ENCODE measurements around the gene ST8SIA2.

Gene ST8SIA2, protein sequence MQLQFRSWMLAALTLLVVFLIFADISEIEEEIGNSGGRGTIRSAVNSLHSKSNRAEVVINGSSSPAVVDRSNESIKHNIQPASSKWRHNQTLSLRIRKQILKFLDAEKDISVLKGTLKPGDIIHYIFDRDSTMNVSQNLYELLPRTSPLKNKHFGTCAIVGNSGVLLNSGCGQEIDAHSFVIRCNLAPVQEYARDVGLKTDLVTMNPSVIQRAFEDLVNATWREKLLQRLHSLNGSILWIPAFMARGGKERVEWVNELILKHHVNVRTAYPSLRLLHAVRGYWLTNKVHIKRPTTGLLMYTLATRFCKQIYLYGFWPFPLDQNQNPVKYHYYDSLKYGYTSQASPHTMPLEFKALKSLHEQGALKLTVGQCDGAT

DNA sequence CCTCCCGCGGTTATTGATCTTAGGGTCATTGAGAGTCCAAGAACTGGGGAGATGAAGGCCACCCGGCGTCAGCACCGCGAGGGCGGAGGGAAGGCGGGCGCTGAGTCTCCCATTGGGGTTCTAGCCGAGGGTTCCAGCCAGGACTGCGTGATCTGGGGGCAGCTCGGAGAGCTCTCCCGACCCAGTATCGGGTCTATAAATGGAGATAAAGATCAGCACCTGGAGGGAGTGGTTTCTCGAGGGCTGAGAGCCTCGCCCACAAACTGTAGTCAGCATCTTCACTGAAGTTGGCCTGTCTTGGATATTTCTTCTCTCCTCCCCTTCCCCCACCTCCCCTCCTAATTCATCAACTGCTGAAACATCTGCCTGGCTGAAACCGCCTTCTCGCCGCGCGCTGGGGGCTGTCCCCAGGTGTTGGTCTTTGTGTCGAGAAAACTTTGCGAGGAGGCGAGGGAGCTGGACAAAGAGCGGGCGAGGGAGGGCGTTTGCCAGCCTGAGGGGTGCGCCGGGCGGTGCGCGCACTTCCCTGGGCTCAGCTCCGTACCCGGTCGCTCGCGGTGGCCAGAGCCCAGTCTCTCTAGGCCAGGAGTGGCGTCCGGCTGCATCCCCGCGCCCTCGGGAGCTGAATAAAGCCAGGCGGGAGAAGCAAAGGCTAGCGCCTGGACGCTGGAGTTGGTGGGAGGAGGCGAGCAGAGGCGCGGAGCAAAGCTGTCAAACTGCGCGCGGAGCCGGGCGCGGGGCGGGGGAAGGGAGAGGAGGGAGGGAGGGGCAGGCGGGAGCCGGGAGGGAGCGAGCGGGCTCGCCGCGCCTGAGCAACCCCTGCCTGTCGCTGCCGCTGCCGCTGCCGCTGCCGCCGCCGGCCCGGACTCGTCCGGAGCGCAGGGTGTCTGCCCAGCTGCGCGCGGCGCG, at the start of gene ST8SIA2:
TSS of gene ST8SIA2 (plus strand) at position 811 of the 909 bp plus-strand sequence. CDS start 184 bp downstream, outside the sequence.
- no peak for DNase-seq (ENCODE audit: low read depth in 2 of 2)

DNA sequence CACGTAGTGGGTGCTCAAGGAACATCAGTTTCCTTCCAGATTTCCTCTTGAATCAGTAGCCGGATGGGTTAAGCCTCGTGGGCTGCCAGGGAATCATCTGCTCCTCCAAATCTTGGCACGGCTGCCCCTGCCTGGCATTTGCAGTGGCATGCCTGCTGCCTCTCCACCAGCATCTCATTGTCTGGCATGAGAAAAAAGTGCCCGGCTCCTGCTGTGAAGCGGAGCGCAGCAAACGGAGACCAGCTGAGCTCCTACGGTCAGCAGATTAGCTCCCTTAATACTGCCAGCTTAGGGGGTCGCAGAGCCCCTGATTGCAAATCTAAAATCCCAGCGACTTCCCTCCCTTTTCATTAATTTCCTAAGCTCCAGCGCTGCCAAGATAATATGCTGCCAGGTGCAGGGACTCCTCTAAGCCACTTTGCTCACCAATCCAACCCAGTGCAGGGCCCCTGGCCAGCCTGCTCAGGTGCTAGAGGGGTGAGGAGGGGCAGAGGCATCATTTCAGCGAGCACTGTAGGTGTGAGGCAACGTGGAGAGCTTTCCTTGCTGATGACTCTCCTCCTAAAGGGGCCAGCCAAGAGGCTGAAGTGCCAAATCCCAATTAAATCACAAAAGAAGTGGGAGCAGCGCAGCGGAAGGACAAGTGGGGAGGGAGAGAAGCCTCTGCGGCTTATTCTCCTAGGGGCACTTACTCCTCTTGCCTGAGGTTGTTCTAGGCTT, 49.6 kb upstream of the ST8SIA2 start:
- no peak for DNase-seq (ENCODE audit: low read depth in 2 of 2)

DNA sequence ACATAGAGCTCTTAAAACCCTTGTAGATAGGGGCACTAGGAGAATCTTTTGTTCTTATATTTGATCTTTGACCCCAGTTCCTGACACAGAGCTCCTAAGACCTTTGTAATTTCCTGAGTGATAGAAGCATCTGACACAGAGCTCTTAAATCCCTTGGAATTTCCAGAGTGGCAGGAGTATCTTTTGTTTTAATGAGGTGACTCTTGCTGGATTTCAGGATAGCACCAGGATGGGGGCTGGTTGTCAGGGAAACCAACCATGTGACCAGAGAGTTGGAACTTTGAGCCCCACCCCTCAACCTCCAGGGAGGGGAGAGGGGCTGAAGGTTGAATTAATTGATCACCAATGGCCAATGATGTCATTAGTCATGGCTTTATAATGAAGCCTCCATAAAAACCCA, 47.6 kb upstream of the ST8SIA2 start:
- DNase-seq (ENCODE audit: low read depth in 2 of 2) = no peak

DNA sequence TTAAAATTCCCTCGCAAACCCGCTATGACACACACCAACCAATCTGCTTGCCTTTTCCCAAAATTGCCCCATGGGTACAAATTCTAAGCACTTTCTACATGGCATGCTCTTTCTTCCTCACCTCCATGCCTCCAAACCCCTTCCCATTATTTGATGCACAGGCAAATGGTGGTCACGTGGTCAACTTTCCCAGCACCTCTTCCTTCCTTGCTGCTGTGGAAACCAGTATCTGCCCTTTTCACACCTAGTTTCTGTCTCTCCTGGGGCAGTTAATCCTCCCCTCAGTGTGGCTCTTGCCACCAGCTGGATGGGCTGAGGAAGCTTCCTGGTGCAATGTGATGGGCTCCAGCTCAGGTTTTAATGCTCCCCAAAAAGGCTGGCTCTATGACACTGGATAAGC, 38.4 kb upstream of the ST8SIA2 start:
- no peak for DNase-seq (ENCODE audit: low read depth in 2 of 2)

DNA sequence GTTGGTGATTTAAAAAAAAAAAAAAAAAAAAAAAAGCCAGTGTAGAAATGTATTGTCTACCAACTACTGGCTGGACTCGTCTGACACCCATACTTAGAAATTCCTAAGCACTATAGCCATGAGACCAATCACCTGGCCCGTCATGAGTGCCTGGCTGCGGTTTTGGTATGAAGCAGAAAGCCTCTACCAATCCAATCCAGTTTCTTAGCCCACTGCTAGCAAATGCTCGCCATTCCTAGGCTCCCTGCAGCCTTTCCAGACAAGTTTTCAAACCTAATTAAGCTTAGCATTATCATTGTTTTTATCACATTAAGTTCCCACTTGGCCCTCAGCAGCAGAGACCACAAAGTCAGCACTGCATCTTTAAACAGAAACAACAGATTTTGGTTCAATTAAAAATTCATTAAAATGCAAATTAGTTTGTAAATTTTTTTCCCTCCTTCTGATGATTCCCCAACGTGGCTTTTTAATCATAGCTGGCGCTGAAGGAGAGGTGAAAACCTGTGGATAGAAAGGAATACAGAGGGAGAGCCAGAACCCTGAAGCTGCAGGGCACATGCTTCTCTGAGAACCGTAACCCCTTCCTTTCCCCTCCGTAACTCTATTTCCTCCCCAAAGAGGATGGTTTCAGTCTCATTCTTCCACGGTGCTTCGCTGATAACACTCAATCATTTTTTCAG, 32.2 kb upstream of the ST8SIA2 start:
- DNase-seq (ENCODE audit: low read depth in 2 of 2) = no peak

DNA sequence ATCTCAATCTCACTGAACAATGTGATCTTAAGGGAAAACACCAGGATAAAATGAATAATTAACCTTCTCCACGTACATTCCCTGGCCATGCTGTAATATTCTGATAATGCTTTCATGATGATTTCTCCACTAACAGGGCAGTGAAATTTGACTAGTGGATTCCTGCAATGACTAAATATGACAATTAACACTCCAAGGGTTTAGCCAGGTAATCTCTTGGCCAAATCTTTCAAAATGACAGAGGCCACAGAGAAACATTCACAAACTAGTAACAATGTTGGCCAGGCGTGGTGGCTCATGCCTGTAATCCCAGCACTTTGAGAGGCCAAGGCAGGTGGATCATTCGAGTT, 31.7 kb upstream of the ST8SIA2 start:
- no peak for DNase-seq (ENCODE audit: low read depth in 2 of 2)

DNA sequence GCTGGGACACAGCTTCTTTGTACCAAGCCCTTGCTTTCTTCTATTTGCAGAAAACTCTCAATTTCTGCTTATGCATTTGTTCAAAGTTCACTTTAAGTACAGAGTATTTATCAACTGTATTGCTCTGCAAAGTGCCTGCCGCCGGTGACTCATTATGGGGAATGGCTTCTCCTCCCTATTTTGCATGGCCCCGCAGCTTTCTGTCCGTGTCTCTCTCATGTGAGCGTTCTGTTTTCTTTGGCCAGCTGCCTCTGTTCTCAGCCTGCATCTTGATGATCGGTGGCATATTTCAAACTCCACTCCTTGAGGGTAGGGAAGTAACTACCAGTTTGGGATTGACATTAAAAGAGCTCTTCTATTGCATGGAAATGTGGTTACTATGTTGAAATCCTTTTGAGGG, 28.6 kb upstream of the ST8SIA2 start:
- no peak for DNase-seq (ENCODE audit: low read depth in 2 of 2)

DNA sequence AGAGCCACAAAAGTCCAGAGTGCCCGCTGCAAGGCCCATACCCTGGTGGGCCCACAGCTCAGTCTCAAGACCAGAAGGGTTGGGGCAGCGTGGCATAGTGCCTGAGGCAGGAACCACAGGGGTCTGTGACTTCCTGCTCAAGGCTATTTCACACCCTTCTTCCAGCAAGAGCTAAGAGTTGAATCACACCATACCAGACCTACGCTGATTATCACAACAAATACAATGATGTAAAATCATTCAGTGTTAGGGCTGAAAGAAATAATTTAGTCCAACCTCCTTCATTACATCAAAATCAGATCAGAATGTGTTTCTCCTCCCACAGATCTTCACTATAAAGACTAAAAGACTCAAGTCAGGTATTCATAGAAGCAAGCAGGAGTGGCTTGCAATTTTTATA, 27.8 kb upstream of the ST8SIA2 start:
- no peak for DNase-seq (ENCODE audit: low read depth in 2 of 2)

DNA sequence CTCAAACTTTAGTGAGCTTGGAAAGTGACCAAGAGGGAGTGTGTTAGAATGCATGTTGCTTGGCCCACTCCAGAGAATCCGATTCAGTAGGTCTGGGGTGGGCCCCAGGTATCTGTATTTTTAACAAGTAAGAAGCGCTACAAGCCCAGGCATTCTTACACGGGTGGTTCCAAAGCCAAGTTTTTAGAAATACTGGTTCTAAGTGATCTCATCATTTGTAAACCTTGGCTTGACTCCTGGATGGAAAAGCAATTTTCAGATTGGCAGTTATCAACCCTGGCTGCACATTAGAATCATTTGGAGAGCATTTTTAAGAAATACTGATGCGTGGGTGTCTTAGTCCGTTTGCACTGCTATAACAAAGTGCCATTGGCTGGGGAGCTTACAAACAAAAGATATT, 27.3 kb upstream of the ST8SIA2 start:
- DNase-seq (ENCODE audit: low read depth in 2 of 2) = no peak

DNA sequence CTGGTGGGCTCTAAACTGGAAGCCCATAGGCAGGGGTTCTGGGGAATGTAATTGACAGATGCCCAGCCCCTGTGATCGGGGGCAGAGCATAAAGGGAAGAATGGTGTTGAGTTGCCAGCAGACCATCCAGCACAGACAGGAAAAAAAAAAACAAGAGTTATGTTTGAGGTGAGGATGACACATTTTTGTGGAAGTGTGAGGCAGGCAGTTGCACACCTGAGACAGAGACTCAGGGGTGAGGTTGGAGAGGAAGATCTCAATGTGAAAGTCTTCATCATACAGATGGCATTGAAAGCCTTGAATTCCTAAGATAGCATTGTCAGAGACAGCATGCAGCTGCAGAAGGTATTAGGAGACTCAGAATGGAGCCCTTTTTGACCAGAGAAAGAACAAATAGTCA, 18.6 kb upstream of the ST8SIA2 start:
- no peak for DNase-seq (ENCODE audit: low read depth in 2 of 2)

DNA sequence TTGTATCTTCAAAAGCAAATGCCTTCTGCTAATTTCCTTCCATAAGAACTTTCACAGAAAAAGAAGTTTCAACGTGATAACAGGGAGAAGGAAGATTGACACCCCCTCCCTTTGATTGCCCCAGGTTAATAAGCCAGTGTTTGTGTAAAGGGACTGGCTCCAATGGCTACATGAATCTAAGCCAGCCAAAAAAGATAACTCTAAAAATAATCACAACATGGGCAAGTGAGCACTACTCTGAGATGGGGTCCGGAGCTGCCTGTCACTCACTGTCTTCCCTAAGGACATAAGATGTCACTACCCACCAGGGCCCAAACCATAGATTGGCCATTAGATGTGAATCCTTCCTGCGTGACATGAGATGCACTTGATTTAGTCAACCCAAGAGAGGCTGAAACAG, 17.6 kb upstream of the ST8SIA2 start:
- no peak for DNase-seq (ENCODE audit: low read depth in 2 of 2)

DNA sequence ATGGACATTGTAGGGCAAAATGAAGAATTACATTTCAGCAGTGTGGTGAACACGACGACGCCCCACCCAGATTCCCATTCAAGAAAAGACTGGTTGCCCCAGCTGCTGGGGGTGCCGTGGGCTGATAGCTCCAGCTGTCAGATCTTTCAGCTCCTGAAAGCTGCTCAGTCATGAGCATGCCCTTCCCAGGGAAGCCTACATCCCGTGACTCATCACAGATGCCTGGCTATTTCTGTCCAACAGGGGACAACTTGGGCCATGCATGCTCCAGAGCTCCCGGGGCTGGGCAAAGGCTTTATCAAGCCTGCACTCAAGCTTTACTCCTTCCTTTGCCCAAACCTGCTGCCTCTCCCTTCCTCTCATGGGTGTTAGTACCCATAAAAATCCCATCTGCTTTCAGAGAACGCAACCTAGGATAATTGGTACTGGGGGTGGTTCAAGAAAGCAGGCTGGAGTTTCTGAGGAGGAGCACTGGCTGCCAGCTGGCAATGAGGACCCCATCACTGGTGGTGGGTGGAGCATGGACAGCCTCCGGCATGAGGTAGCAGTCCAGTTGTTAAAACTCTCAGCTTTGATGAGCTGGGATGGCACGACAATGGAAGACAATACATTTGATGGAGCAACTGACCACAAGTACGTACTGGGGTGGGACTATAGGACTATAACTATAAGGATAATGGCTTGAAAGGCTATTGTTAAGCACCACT, 16.4 kb upstream of the ST8SIA2 start:
- no peak for DNase-seq (ENCODE audit: low read depth in 2 of 2)

DNA sequence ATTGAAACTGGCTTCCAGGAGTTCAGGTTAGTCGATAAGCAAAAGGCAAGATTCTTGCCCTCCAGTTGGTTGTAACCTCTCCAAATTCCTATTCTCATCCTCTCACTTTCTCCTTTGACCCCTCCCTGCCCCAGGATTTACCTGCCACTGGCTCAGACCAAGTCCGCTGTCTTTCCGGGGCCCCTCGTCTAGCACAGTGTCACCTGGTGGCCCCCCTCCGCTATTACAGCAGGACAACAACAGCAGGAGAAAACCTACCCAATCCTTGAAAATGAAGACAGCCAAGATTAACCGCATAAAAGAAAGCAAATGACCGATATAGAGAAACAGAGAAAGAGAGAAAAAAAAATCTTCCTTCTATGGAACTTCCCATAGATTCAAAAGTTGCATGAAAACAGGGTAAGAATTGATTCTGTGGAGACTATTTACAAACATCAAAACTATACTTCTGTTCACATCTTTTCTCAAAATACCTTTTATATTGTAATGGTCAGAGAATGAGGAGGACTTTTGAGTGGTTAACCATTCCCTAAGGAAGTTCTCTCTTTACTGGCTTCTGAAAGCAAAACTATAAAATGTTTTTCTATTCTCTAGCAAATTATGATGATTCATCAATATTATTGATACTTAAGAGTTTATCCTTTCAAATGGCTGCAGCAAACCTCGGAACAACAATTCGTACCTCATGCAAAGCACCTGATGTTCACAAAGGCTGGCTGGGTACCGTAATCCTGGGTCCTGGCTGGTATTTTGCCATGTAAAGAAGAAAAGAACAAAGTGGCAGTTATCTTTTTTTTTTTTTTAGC, 10.0 kb upstream of the ST8SIA2 start:
- no peak for DNase-seq (ENCODE audit: low read depth in 2 of 2)

DNA sequence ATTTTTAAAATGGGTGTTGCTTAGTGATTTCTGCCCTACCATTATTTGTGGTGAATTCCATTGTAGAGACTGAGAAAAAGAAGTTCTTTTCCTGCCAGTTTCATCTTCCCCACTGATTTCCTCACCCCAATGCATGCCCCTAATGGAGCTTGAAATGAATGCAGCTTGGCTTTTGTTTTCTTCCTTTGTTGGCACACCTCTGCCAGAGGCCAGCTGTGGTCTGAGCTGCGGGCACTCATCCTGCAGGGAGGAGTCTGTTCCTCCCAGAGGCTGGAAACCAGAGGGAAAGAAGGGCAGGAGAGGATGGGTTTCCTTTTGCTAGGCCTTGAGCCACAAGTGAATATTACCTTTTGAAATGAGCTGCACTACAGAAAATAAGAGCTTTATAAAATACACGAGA, 9.3 kb upstream of the ST8SIA2 start:
- no peak for DNase-seq (ENCODE audit: low read depth in 2 of 2)

DNA sequence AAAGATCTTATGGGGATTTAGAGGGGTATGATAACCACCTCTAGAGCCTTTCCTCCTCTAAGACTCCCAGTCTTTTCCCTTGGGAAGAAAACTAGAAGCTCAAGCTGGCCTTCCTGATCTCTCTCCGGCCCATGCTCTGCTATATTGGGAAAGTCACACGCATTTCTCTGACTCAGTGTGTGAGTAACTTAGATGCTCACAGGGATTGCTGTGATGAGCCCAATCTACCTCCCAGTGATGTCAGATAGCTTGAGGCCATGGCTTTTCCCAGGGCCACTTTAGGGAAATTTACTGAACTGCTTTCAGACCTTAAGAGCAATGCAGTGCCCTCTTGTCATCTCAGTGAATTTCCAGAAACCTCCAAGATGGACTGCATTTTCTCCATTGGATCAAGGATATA, 8.6 kb upstream of the ST8SIA2 start:
- DNase-seq (ENCODE audit: low read depth in 2 of 2) = no peak

DNA sequence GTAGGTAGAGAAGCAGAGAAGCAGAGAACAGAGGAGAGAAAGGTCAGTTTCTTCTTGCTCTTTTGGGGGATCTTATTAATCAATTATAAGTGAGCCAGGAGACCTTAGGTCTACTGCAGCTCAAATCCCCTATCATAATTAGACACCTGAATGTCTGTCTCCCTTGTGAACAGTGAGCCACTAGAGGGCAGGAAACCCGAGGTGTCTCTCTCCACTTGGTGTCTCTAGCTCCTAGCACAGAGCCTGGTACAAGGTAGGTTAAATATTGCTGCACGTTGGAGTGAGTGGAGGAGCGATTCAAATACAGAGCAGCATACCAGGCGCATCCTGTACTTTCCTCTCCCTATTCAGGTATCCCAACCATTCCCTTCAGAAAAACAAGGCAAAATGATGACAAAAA, 2.0 kb upstream of the ST8SIA2 start:
- no peak for DNase-seq (ENCODE audit: low read depth in 2 of 2)

DNA sequence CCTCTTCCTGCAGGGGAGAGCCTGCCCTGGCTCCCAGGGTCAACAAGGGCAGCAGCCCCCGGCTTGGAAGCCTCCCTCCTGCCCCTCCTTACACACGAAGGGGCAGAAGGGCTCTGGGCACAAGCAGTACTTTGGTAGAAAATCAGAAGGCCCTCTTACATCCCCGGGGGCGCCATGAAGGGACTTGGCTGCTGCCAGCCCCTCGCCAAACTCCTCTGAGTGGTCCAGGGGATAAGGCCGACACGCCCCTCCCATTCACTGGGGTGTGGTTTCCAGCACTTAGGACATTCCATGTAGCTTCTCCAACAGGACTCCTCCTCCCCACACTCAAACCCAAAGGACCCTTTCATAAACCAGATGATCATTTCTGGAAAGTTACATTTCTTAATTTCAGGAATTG, 1.2 kb upstream of the ST8SIA2 start:
- no peak for DNase-seq (ENCODE audit: low read depth in 2 of 2)

DNA sequence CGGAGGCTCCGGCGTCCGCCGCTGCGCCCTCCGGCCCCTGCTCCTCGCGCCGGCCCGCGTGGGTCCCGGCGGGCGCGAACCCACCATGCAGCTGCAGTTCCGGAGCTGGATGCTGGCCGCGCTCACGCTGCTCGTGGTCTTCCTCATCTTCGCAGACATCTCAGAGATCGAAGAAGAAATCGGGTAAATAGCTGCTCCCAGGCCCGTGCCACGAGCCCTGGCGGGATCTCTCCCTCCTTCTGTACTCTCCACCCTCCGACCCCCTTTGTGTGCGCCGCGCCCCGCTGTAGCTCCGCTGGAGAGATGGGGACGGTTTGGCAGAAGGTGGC, 263 bp downstream of the ST8SIA2 start:
- DNase-seq (ENCODE audit: low read depth in 2 of 2) = no peak

DNA sequence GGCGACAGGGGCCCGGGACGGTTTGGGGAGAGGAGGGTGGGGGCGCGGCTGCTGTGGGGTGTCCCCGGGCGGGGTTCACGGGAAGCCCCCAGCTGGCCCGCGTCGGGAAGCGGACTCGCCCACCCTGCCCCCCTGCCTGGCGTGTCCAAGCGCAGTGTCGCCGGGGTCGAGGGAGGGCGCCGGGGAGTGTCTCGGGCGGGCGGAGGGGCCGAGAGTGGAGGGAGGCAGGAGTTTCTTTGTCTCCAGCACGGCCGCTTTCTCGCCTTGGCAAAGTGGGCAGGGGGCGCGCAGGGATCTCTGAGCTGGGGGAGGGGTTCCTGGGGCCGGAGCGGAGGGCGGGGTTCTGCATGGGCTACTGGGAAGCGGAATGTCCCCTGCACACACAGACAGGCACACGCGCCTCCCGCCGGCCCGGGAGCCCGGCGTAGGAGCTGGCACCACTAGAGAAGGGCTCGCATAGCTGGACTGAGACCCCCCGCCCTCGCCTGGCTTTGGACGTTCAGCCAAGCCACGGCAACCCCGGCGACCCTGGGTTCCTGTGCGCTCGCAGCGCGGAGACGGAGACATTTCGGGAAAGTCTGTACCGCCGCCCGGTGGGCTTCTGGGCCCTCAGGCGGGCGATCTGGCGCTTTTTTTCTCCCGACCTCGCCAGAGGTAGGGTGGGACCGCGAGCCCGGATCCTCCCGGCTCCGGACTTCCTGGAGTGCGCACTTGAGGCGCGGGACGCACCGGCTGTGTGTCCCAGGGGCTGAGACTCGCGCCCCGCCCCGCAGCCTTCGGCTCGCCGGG, 822 bp downstream of the ST8SIA2 start:
- no peak for DNase-seq (ENCODE audit: low read depth in 2 of 2)

Measured in stimulated activated CD8-positive, alpha-beta memory T cell treated with anti-CD3 and anti-CD28 coated beads, Interleukin-7, amount 100 ng/mL, for 4 hours (primary cell).